ENCODE measurements around the gene CACNA2D3. TPM values are rescaled to one million over a fixed set of nuclear protein-coding genes. Genes with fewer than 3 reads are reported as not detected.

Gene CACNA2D3
- total RNA-seq, 1 experiment from 2014 or later: not detected

DNA sequence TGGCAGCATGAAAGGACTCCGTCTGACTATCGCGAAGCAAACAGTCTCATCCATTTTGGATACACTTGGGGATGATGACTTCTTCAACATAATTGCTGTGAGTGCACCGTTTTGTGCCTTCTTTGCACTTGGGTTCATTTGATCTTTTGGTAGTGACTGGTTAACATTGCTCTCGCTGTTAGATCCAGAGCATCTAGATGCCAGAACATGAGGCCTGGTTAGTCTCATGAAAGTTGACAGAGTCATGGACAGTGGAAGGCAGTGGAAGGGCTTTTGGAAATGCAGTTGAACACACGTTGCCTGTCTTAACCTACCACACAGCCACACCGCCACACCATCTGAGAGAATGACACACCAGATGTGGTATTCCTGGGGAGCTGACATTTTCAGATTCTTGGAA lies 447.7 kb downstream of the CACNA2D3 start:
- Mint-ChIP-seq H3K27me3 (ENCODE audit: insufficient read depth, unreplicated experiment) (peaks cover 9% of the 10 kb centered on the region), H3K27ac (ENCODE audit: unreplicated experiment) (no peak overlapping the region), H3K4me3 (ENCODE audit: unreplicated experiment) (no peak overlapping the region), H3K36me3 (ENCODE audit: insufficient read depth, unreplicated experiment) (no peaks in the 10 kb centered on the region), H3K4me1 (ENCODE audit: low read depth, unreplicated experiment) (no peaks in the 10 kb centered on the region), H3K9me3 (ENCODE audit: unreplicated experiment) (no peaks in the 10 kb centered on the region)
- DNase-seq: no peak
- ChIA-PET POLR2A (no interaction called here), CTCF (no interaction called here)
- Histone ChIP-seq H3K27me3 (replicated peaks; ENCODE audit: control insufficient read depth, insufficient read depth, low read length) (no peaks in the 10 kb centered on the region; the same call in 1 of the 2 replicates), H3K36me3 (ENCODE audit: control insufficient read depth, insufficient read depth, low read length) (no peaks in the 10 kb centered on the region), H3K4me1 (no peaks in the 10 kb centered on the region), H3K9me3 (no peaks in the 10 kb centered on the region), H3K4me3 (ENCODE audit: low read depth, low read length) (no peak overlapping the region)
- TF ChIP-seq CTCF (IDR thresholded peaks at IDR 0.05; ENCODE audit: insufficient read depth in 1 of 2, low read depth in 1 of 2, low read length in 1 of 2, severe bottlenecking in 1 of 2, unreplicated experiment in 1 of 2): no peak
- BruUV-seq (replicated peaks): no TSS peak
- intact Hi-C loops (cut with micrococcal nuclease; ENCODE audit: unreplicated experiment): no loop called here

GRCh38 chr3:54572197-54572895 lies 450.0 kb downstream of the CACNA2D3 start:
- Mint-ChIP-seq H3K27me3 (ENCODE audit: insufficient read depth, unreplicated experiment) (peaks cover 10% of the 10 kb centered on the region), H3K36me3 (ENCODE audit: insufficient read depth, unreplicated experiment) (no peaks in the 10 kb centered on the region), H3K4me1 (ENCODE audit: low read depth, unreplicated experiment) (no peaks in the 10 kb centered on the region), H3K9me3 (ENCODE audit: unreplicated experiment) (no peaks in the 10 kb centered on the region), H3K27ac (ENCODE audit: unreplicated experiment) (no peak overlapping the region), H3K4me3 (ENCODE audit: unreplicated experiment) (no peak overlapping the region)
- Histone ChIP-seq H3K4me3 (ENCODE audit: low read depth, low read length) (no peak overlapping the region), H3K27me3 (replicated peaks; ENCODE audit: control insufficient read depth, insufficient read depth, low read length) (no peaks in the 10 kb centered on the region; the same call in 1 of the 2 replicates), H3K9me3 (no peaks in the 10 kb centered on the region), H3K4me1 (no peaks in the 10 kb centered on the region), H3K36me3 (ENCODE audit: control insufficient read depth, insufficient read depth, low read length) (no peaks in the 10 kb centered on the region)
- no peak for DNase-seq
- TF ChIP-seq CTCF (IDR thresholded peaks at IDR 0.05; ENCODE audit: insufficient read depth in 1 of 2, low read depth in 1 of 2, low read length in 1 of 2, severe bottlenecking in 1 of 2, unreplicated experiment in 1 of 2): no peak
- intact Hi-C loops (cut with micrococcal nuclease; ENCODE audit: unreplicated experiment): no loop called here
- ChIA-PET POLR2A (no interaction called here), CTCF (no interaction called here)
- no TSS peak for BruUV-seq (replicated peaks)

GRCh38 chr3:54573858-54574257 lies 451.5 kb downstream of the CACNA2D3 start:
- no peak for TF ChIP-seq CTCF (IDR thresholded peaks at IDR 0.05; ENCODE audit: insufficient read depth in 1 of 2, low read depth in 1 of 2, low read length in 1 of 2, severe bottlenecking in 1 of 2, unreplicated experiment in 1 of 2)
- H3K36me3 Mint-ChIP-seq (ENCODE audit: insufficient read depth, unreplicated experiment): no peaks in the 10 kb centered on the region
- ChIA-PET CTCF (no interaction called here), POLR2A (no interaction called here)
- H3K27ac Mint-ChIP-seq (ENCODE audit: unreplicated experiment): no peak overlapping the region
- no peaks in the 10 kb centered on the region for H3K9me3 Mint-ChIP-seq (ENCODE audit: unreplicated experiment)
- intact Hi-C loops (cut with micrococcal nuclease; ENCODE audit: unreplicated experiment): no loop called here
- H3K4me3 Mint-ChIP-seq (ENCODE audit: unreplicated experiment): no peak overlapping the region
- peaks cover 10% of the 10 kb centered on the region for H3K27me3 Mint-ChIP-seq (ENCODE audit: insufficient read depth, unreplicated experiment)
- H3K4me3 ChIP-seq (ENCODE audit: low read depth, low read length): no peak overlapping the region
- no peaks in the 10 kb centered on the region for H3K9me3 ChIP-seq
- no peaks in the 10 kb centered on the region for H3K4me1 ChIP-seq
- no TSS peak for BruUV-seq (replicated peaks)
- DNase-seq: no peak
- no peaks in the 10 kb centered on the region for H3K4me1 Mint-ChIP-seq (ENCODE audit: low read depth, unreplicated experiment)
- no peaks in the 10 kb centered on the region for H3K36me3 ChIP-seq (ENCODE audit: control insufficient read depth, insufficient read depth, low read length)
- no peaks in the 10 kb centered on the region; the same call in 1 of the 2 replicates for H3K27me3 ChIP-seq (replicated peaks; ENCODE audit: control insufficient read depth, insufficient read depth, low read length)

All from Caco-2 (cell line).